Kidney (tissue), 14 donors: Measurements from ENCODE around the gene B3GAT1. TPM values are rescaled to one million over a fixed set of nuclear protein-coding genes. Genes with fewer than 3 reads are reported as not detected.
A peak's percentile ranks its signal among the peaks of the same experiment; 100 is the strongest.

ENCODE experiments used
- DNase-seq, 5 donors: peaks; one replicate each; pipeline ENCODE4 v3.0.0-alpha.2; 2013 to 2020
- FAIRE-seq: peaks from 2 replicates; lab custom pipeline; 2012; peaks lifted over from hg19 to GRCh38; lab: Jason Lieb, UNC
- H3K27ac ChIP-seq, 2 donors: one replicate each; pipeline ENCODE4 v1.7.0; 2013; ENCODE audit warnings: low read depth in 2 of 2, low read length in 2 of 2, inconsistent platforms in 1 of 2
- H3K27me3 ChIP-seq: one replicate; pipeline ENCODE4 v1.7.1; 2013; ENCODE audit warnings: low read length, inconsistent platforms; ENCODE audit not compliant: control insufficient read depth, insufficient read depth
- H3K36me3 ChIP-seq, 3 donors: one replicate each; pipeline versions ENCODE4 v1.7.0 to v1.7.1; 2013; ENCODE audit warnings: low read length in 3 of 3, control low read depth in 1 of 3, inconsistent platforms in 1 of 3; ENCODE audit not compliant: insufficient read depth in 3 of 3, control insufficient read depth in 2 of 3
- H3K4me1 ChIP-seq, 3 donors: one replicate each; pipeline versions ENCODE4 v1.7.0 to v1.7.1; 2013; ENCODE audit warnings: low read length in 3 of 3, inconsistent platforms in 1 of 3, low read depth in 1 of 3; ENCODE audit not compliant: control insufficient read depth in 2 of 3, insufficient read depth in 2 of 3
- H3K4me3 ChIP-seq, 3 donors: one replicate each; pipeline versions ENCODE4 v1.7.0 to v1.8.1; 2013; ENCODE audit warnings: low read length in 3 of 3, control low read depth in 1 of 3, inconsistent platforms in 1 of 3
- H3K9ac ChIP-seq, 3 donors: one replicate each; pipeline versions ENCODE4 v1.7.0 to v1.7.1; 2013; ENCODE audit warnings: low read length in 3 of 3, control low read depth in 1 of 3, inconsistent platforms in 1 of 3
- H3K9me3 ChIP-seq, 3 donors: one replicate each; pipeline versions ENCODE4 v1.7.0 to v1.7.1; 2013; ENCODE audit warnings: low read length in 3 of 3, control low read depth in 1 of 3, inconsistent platforms in 1 of 3; ENCODE audit not compliant: control insufficient read depth in 2 of 3, insufficient read depth in 1 of 3
- intact Hi-C: fragments of 100-400 bp; cut with DNase I; formaldehyde crosslinking; loops from one replicate; pipeline ENCODE4 v1.11.1; 2022
- polyA plus RNA-seq: library from polyadenylated mRNA; stranded (reverse); fragments of 350-450 nt; fragmentation: Illumina TruSeq; extraction: RNeasy Lipid Tissue Mini Kit (QIAGEN cat#74804); gene quantifications from one replicate; pipeline ENCODE4 v1.2.3, GENCODE V29; 2014; ENCODE audit warnings: low read depth, low replicate concordance; ENCODE audit not compliant: insufficient read depth
- total RNA-seq: library from RNA; stranded (reverse); fragmentation: NEBNext Ultra II Directional; extraction: Animal tissue kit (Norgen Biotek cat#: 25700); gene quantifications from one replicate; pipeline ENCODE4 v1.2.1, GENCODE V29; 2021
- TF ChIP-seq, protein P1 (sequence below): IDR thresholded peaks from 3 replicates; pipeline ENCODE4 v1.5.1; 2012; ENCODE audit warnings: mild to moderate bottlenecking, moderate library complexity, borderline replicate concordance; ENCODE audit not compliant: insufficient read depth; ENCODE audit errors: extremely low read depth
- donor health status: control.
- donor health status: control.
- donor health status: control.
- donor health status: control.
- donor health status: control.
- donor health status: DM: yes; HTN: yes; CAD: no.
- donor health status: Normal renal cell carcinoma (clear cell type).

Gene B3GAT1
- total and polyA plus RNA-seq, 2 donors from 2014 or later: 0.82 to 3.7 TPM

DNA sequence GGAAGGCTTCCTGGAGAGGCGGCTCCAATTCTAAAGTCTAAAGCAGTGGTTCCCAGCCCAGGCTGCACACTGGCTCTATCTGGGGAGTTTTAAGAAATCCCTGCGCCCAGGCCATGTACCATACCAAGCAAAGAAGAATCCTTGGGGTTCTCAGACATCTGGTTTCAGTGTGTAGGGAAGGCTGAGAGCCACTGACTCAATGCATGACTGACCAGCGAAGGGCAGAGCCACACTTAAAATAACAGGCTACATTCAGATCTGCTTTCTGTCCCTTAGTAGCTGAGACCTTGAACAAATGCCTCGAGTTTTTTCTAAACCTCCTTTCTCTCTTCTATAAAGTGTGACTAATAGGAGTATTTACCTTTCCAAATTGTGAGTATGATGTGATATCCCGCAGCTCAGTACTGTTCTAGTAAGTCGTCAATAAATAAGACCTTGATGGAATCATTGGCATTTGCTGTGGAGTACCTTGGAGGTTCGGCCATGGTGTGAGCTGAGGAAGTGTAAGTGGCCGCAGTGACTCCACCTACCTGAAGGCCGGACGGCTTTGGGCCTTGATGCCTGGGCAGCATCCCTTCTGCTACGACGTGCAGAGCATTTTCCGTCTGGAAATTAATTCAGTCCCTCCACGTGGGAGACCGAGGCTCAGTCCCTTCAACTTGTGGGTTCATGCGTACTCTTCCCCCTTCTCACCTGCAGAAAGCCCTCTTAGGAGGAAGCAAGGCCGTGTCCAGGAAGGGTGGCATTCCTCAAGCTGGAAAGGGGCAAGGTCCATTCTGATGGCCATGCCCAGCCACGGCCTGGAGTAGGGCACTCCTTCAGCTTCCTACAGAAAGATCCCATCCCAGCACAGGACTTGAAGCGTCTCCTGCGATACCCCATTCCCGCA, 55.1 kb downstream of the B3GAT1 start:
- no peak overlapping the region for H3K27ac ChIP-seq
- H3K9ac ChIP-seq: no peak overlapping the region
- H3K36me3 ChIP-seq: no peaks in the 10 kb centered on the region
- intact Hi-C loops: no loop called here
- H3K4me3 ChIP-seq: no peak overlapping the region
- DNase-seq (peak in 3 of 5 donors; percentile 22 to 25 (median 23)), FAIRE-seq (no peak)
- TF ChIP-seq, protein P1, sequence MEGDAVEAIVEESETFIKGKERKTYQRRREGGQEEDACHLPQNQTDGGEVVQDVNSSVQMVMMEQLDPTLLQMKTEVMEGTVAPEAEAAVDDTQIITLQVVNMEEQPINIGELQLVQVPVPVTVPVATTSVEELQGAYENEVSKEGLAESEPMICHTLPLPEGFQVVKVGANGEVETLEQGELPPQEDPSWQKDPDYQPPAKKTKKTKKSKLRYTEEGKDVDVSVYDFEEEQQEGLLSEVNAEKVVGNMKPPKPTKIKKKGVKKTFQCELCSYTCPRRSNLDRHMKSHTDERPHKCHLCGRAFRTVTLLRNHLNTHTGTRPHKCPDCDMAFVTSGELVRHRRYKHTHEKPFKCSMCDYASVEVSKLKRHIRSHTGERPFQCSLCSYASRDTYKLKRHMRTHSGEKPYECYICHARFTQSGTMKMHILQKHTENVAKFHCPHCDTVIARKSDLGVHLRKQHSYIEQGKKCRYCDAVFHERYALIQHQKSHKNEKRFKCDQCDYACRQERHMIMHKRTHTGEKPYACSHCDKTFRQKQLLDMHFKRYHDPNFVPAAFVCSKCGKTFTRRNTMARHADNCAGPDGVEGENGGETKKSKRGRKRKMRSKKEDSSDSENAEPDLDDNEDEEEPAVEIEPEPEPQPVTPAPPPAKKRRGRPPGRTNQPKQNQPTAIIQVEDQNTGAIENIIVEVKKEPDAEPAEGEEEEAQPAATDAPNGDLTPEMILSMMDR: no peak
- H3K4me1 ChIP-seq: no peaks in the 10 kb centered on the region
- H3K9me3 ChIP-seq: no peaks in the 10 kb centered on the region
- no peaks in the 10 kb centered on the region for H3K27me3 ChIP-seq

- no peak overlapping the region for H3K9ac ChIP-seq
- TF ChIP-seq, protein P1: no peak
- H3K9me3 ChIP-seq: no peaks in the 10 kb centered on the region
- FAIRE-seq: no peak
- H3K4me3 ChIP-seq: no peak overlapping the region
- H3K36me3 ChIP-seq: no peaks in the 10 kb centered on the region
- H3K27me3 ChIP-seq: no peaks in the 10 kb centered on the region
- H3K4me1 ChIP-seq: no peaks in the 10 kb centered on the region
- intact Hi-C loops: no loop called here
- DNase-seq: peak in 1 of 5 donors; percentile 2
- no peak overlapping the region for H3K27ac ChIP-seq
Observed at GRCh38 chr11:134355656-134356055, 56.4 kb downstream of the B3GAT1 start.

DNA sequence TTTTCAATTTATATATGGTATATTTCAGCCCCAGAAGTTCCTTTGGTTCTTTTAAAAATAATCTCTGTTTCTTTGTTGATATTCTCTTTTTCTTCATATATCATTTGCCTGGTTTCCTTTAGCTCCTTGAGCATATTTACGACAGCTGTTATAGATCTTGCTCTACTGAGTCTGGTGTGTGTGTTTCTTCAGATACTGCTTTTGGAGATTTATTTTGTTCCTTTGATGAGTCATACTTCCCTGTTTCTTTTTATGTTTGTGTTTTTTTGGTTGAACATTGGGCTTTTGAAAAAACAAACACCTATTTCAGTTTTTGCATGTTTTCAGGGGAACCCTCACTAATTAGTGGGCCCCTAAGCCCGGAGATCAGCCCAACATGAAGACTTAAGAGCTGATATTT, 56.9 kb downstream of the B3GAT1 start:
- TF ChIP-seq, protein P1: no peak
- Histone ChIP-seq H3K27ac (no peak overlapping the region), H3K9ac (no peak overlapping the region), H3K4me3 (no peak overlapping the region), H3K9me3 (no peaks in the 10 kb centered on the region), H3K36me3 (no peaks in the 10 kb centered on the region), H3K4me1 (no peaks in the 10 kb centered on the region), H3K27me3 (no peaks in the 10 kb centered on the region)
- DNase-seq (no peak), FAIRE-seq (no peak)
- intact Hi-C loops: no loop called here
